ENCODE data around the gene ADIRF.
"Not testable (repeated sequence)": the region's sequence is repeated elsewhere in the genome, so short reads cannot be mapped to it uniquely, and the experiment has no call there.

Gene ADIRF

GRCh38 chr10:86976362-86977056 lies 8.2 kb downstream of the ADIRF start:
- no peak for DNase-seq (ENCODE audit: low read depth in 2 of 2)

DNA sequence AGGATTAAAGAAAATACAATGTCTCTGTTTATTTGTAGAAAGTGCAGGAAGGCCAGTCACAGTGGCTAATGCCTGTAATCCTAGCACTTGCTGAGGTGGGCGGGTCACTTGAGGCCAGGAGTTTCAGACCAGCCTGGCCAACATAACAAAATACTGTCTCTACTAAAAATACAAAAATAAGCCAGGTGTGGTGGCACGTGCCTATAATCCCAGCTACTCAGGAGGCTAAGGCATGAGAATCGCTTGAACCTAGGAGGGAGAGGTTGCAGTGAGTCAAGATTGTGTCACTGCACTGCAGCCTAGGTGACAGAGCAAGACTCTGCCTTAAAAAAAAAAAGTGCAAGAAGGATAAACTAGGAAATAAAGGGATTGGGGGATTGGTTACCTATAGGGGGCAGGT lies 10.2 kb downstream of the ADIRF start:
- not testable (repeated sequence) for DNase-seq (ENCODE audit: low read depth in 2 of 2)

DNA sequence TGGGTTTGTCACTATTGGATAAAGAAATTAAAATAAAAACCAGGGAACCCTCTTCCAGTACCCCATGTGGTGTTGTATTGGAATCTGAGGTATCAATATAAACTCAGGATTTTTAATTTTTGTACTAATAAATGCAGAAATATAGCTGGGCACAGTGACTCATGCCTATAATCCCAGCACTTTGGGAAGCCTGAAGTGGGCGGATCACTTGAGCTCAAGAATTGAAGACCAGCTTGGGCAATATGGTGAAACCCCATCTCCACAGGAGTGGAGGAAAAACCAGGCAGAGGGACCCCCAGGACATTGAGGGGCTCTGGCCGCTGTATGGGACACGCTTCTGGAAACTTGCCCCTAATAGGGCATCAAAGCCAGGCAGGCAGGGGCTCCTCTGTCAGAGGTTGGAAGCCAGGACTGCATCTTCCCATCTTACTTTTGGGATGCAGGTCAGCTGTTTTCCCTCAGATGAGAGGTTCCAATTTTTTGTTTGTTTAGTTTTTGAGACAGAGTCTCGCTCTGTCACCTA lies 11.1 kb downstream of the ADIRF start:
- DNase-seq (ENCODE audit: low read depth in 2 of 2), result no peak

DNA sequence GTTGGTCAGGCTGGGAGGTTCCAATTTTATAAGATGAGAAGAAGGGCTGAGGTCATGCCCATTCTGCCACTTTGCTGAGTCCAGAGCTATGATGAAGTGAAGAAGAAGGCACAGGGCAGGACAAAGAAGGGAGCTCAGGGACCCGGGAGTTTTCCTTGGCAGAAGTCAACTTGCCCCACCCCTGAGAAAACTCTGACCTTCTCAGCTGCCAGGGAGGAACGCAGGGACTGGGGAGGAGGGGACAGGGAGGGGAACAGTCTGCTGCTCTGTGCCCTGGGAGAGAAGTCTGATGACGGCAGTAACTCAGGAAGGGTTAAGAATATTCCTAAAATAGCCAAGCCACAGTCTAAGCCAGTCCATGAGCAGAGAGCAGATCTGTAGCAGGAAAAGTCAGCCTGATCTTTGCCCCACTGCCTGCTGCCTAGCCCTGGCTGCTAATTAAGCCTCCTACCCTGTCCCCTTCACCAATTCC lies 11.7 kb downstream of the ADIRF start:
- DNase-seq (ENCODE audit: low read depth in 2 of 2), result no peak

DNA sequence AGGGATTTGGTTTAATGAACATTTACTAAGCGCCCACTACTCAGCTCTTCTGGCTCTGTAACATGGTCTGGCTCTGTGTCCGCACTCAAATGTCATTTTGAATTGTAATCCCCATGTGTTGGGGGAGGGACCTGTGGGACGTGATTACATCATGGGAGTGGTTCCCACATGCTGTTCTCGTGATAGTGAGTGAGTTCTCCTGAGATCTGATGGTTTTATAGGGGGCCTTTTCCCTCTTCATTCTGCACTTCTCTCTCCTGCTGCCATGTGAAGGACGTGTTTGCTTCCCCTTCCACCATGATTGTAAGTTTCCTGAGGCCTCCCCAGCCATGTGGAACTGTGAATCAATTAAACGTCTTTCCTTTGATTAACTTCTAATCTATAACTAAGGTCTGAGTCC lies 12.7 kb downstream of the ADIRF start:
- DNase-seq (ENCODE audit: low read depth in 2 of 2), result not testable (repeated sequence)

GRCh38 chr10:86981716-86982115 lies 13.4 kb downstream of the ADIRF start:
- no peak for DNase-seq (ENCODE audit: low read depth in 2 of 2)

- not testable (repeated sequence) for DNase-seq (ENCODE audit: low read depth in 2 of 2)
Observed at GRCh38 chr10:86984498-86984897, 16.2 kb downstream of the ADIRF start.

DNA sequence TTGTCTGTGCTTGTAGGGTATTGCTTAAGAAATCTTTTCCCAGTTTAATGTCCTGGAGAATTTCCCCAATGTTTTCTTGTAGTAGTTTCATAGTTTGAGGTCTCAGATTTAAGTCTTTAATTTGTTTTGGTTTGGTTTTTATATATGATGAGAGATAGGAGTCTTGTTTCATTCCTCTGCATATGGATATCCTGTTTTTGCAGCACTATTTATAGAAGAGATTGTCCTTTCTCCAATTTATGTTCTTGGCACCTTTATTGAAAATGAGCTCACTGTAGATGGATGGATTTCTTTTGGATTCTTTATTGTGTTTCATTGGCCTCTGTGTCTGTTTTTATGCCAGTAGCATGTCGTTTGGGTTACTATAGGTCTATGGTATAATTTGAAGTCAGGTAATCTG lies 20.2 kb downstream of the ADIRF start:
- DNase-seq (ENCODE audit: low read depth in 2 of 2), result no peak

GRCh38 chr10:86991362-86991761 lies 23.1 kb downstream of the ADIRF start:
- DNase-seq (ENCODE audit: low read depth in 2 of 2), result not testable (repeated sequence)

GRCh38 chr10:86992456-86992855 lies 24.2 kb downstream of the ADIRF start:
- DNase-seq (ENCODE audit: low read depth in 2 of 2), result no peak

GRCh38 chr10:86992929-86993328 lies 24.6 kb downstream of the ADIRF start:
- no peak for DNase-seq (ENCODE audit: low read depth in 2 of 2)

DNA sequence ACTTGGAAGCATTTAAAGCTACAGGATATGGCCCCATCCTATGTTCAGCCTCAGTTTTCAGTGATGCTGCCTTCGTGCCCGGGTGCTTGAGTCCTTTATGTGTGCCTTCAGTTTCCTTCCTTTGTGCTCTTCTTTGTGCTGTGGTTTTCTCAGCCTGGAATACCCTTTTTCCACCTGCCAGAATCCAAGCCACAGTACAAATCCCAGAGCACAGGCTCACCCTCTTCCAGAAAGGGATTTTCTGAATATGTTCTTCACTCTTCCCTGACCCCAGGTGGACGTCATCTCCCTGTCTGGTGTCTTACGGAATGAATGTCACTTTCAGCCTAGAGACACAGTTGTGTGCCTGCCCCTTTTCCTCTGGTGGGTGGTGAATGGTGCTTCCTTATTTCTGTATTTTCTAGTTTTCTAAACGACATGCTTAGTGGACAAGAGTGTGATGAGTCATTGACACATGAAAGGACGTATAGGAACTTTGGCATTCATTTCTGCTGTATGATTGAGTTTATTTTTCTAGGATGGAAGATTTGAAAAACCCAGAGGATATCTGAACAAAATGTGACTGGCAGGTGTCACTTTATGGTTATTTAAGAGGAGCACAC lies 31.6 kb downstream of the ADIRF start:
- DNase-seq (ENCODE audit: low read depth in 2 of 2), result not testable (repeated sequence)

- no peak for DNase-seq (ENCODE audit: low read depth in 2 of 2)
Observed at GRCh38 chr10:87000491-87000890, 32.2 kb downstream of the ADIRF start.

DNA sequence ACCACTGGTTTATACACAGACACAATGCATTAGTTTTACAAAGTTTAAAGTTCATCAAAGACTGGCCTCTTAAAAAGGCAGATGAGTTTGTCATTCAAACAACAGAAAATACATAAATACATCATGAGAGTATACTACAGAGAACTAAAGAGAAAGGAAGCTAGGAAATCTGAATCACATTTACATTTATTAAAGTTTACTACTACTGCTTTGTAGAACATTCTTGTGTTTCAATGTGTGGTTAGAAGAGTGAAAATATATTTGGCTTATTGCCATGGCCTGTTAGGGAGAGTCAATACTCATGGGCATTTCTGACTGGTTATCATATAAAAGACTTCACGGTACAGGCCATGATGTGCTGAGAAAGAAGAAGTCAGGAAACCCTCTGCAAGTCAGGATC lies 38.8 kb downstream of the ADIRF start:
- not testable (repeated sequence) for DNase-seq (ENCODE audit: low read depth in 2 of 2)

DNA sequence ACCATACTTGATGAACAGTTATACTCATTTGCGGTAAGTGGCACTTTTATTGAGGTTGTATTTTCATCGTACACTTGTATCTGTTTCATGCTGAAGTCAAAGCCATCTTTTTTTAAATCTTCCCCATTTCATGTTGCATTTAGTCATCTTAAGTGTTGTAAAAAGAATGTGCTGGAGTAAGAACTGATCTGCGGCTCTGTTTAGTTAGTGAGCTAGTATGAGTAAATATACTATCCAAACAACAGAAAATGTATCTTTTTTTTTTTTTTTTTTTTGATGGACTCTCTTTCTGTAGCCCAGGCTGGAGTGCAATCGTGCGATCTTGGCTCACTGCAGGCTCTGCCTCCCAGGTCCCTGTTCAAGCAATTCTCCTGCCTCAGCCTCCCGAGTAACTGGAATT lies 39.4 kb downstream of the ADIRF start:
- not testable (repeated sequence) for DNase-seq (ENCODE audit: low read depth in 2 of 2)

DNA sequence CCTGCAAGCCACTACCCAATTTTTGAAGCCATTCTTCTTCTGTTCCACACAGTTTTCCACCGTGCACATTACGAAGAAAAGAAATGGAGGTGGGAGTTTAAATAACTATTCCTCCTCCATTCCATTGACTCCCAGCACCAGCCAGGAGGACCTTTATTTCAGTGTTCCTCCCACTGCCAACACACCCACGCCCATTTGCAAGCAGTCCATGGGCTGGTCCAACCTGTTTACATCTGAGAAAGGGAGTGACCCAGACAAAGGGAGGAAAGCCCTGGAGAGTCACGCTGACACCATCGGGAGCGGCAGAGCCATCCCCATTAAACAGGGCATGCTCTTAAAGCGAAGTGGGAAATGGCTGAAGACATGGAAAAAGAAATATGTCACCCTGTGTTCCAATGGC lies 40.0 kb downstream of the ADIRF start:
- DNase-seq (ENCODE audit: low read depth in 2 of 2), result not testable (repeated sequence)

- not testable (repeated sequence) for DNase-seq (ENCODE audit: low read depth in 2 of 2)
Observed at GRCh38 chr10:87009134-87009696, 40.9 kb downstream of the ADIRF start.

DNA sequence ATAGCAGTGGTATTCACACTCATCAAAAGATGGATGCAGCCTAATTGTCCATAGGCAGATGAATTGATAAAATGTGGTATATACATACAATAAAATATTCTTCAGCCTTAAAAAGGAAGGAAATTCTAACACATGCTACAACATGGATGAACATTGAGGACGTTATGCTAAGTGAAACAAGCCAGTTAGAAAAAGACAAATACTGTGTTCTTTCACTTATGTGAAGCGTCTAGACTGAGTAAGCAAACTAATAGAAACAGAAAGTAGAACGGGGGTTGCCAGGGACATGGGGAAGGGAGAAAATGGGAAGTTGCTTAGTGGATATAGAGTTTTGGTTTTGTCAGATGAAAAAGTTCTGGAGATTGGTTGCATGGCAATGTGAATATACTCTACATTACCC lies 45.2 kb downstream of the ADIRF start:
- not testable (repeated sequence) for DNase-seq (ENCODE audit: low read depth in 2 of 2)

- DNase-seq (ENCODE audit: low read depth in 2 of 2), result not testable (repeated sequence)
Observed at GRCh38 chr10:87014986-87015716, 46.9 kb downstream of the ADIRF start.

GRCh38 chr10:87018127-87018526 lies 49.8 kb downstream of the ADIRF start:
- DNase-seq (ENCODE audit: low read depth in 2 of 2), result not testable (repeated sequence)

DNA sequence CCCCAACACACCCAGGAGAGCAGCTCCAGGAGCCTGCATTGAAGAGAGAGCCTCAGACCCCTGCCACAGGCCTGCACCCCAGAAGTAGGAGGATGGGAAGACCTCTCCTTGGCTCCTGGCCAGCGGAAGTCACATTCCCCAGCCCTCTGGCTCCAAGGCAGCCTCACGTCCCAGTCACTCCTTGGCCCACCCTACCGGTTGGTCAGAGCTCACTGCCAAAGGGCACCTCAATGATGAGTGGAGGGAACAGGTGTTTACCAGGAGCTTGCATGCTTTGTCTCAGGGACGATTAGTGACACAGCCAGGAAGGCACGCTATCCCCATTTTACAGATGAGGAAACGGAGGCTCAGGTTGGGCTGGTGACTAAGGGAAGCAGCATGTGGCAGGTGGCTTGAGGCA lies 50.8 kb downstream of the ADIRF start:
- not testable (repeated sequence) for DNase-seq (ENCODE audit: low read depth in 2 of 2)

DNA sequence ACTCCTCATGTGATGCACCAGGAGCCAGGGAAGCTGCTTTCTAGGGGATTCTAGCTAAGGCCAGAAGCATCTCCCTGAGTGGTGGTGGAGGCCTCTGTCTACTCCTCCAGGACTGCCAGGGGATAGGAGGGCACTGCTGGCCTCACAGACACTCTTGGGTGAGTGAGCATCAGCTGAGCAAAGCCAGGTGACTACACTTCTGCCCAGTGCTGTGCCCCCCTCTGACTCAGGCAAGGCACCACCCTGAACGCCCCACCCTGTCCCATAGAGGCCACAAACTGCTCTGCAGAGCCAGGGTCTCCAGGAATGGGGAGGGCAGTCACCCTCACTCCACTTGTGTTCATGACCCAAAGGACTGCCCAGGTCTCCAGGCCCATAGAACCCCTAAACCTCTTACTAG lies 51.2 kb downstream of the ADIRF start:
- DNase-seq (ENCODE audit: low read depth in 2 of 2), result not testable (repeated sequence)
